SU-DHL-6 (cell line): ENCODE data around the gene VSTM4.

ENCODE experiments used
- H2AFZ ChIP-seq: fragments of 200-600 bp; sonication (generic); 2 replicates; pipeline ENCODE4 v1.6.1; 2014; ENCODE audit warnings: low read depth, mild to moderate bottlenecking, moderate library complexity, mixed read lengths, antibody characterized with exemption, low read length; ENCODE audit not compliant: severe bottlenecking
- H3F3A ChIP-seq: fragments of 200-600 bp; shearing (Covaris generic); 2 replicates; pipeline ENCODE4 v1.6.0; 2016; ENCODE audit warnings: antibody characterized with exemption, mild to moderate bottlenecking; ENCODE audit not compliant: insufficient read depth
- H3K27ac ChIP-seq: fragments of 200-600 bp; sonication (generic); 2 replicates; pipeline ENCODE4 v1.5.1; 2016; ENCODE audit warnings: low read depth, mild to moderate bottlenecking, low read length, moderate library complexity, mixed read lengths
- H3K27me3 ChIP-seq: fragments of 200-600 bp; sonication (generic), shearing (Covaris generic); 2 replicates; pipeline ENCODE4 v1.6.0; 2014; ENCODE audit warnings: mild to moderate bottlenecking, low read length
- H3K36me3 ChIP-seq: fragments of 200-600 bp; sonication (generic); 2 replicates; pipeline ENCODE4 v1.6.1; 2014; ENCODE audit warnings: mild to moderate bottlenecking, low read length, mixed read lengths
- H3K4me2 ChIP-seq: fragments of 300-600, 200-600 bp; shearing (Covaris generic), sonication (generic); 2 replicates; pipeline ENCODE4 v1.6.0; 2014; ENCODE audit warnings: low read length, low read depth, mild to moderate bottlenecking; ENCODE audit not compliant: poor library complexity, severe bottlenecking
- H3K4me3 ChIP-seq: fragments of 200-600 bp; sonication (generic); 2 replicates; pipeline ENCODE4 v1.5.1; 2014; ENCODE audit warnings: antibody characterized with exemption, low read length, mild to moderate bottlenecking, mixed read lengths; ENCODE audit not compliant: insufficient read depth, poor library complexity, severe bottlenecking
- H3K79me2 ChIP-seq: fragments of 200-600 bp; sonication (generic); 2 replicates; pipeline ENCODE4 v1.6.1; 2014; ENCODE audit warnings: mild to moderate bottlenecking, low read length, moderate library complexity; ENCODE audit not compliant: insufficient read depth
- H3K9ac ChIP-seq: fragments of 200-600 bp; sonication (generic); 2 replicates; pipeline ENCODE4 v1.7.0; 2014; ENCODE audit warnings: mild to moderate bottlenecking, low read length
- H3K9me2 ChIP-seq: fragments of 200-600 bp; sonication (generic); replicated peaks from 2 replicates; pipeline ENCODE4 v1.6.1; 2014; ENCODE audit warnings: low read length; ENCODE audit not compliant: insufficient read depth
- H3K9me3 ChIP-seq: fragments of 200-600 bp; sonication (generic); 2 replicates; pipeline ENCODE4 v1.6.1; 2014; ENCODE audit warnings: low read length, mixed read lengths; ENCODE audit not compliant: insufficient read depth
- H4K20me1 ChIP-seq: fragments of 200-600 bp; sonication (generic); 2 replicates; pipeline ENCODE4 v1.6.1; 2014; ENCODE audit warnings: low read depth, mild to moderate bottlenecking, antibody characterized with exemption, low read length, moderate library complexity, mixed read lengths
- EZH2phosphoT487 ChIP-seq: fragments of 200-600 bp; sonication (generic), shearing (Covaris generic); conservative IDR thresholded peaks from 2 replicates; pipeline ENCODE4 v1.6.1; 2018; ENCODE audit warnings: mild to moderate bottlenecking, antibody characterized with exemption, low read length, moderate library complexity, mixed read lengths
- TF ChIP-seq, protein P1 (sequence below): fragments of 200-600 bp; sonication (generic); IDR thresholded peaks from one replicate; pipeline ENCODE4 v1.5.1; 2017; ENCODE audit warnings: antibody characterized with exemption, mild to moderate bottlenecking, low read length, moderate library complexity; ENCODE audit not compliant: insufficient read depth, poor library complexity, severe bottlenecking

The VSTM4 gene

DNA sequence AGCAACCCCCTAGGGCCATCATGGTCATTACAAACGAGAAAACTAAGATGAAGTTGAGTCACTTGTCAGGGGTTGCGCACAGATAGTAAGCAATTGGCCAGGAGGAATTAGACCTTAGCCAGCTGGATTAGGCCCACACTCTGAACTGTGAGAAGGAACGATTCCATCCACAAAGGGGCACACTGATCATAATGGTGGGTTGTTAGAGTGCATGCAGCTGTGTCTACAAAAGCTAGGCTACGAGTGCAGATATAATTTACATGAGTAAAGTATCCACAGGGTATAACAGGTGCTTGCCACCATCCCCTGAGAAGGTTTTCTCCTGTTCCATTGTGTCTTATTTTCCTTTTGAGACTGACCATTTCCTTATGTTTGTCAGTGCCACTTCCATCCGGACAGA is 35.1 kb upstream of the VSTM4 start:
- Histone ChIP-seq H3K9me2 (no peaks in the 10 kb centered on the region), H3K27ac (no peak overlapping the region)

DNA sequence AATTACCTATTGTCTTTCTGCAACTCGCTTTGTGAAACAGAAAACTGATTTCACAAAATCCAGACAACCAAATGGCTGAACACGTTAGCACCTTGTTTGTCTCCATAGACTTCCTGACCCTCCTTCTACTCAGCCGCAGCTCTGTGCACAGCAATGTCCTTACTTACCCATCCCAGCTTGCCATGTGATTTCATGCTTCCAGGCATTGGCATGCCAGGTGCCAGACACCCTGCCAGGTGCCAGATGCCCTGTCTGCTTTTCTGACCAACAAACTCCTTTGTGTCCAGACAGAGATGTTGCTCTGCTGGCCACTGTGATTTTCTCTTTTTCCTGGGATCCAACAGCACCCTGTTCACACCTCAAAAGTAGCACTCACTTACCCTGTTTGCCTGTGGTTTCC is 34.6 kb upstream of the VSTM4 start:
- Histone ChIP-seq H3F3A (no peaks in the 10 kb centered on the region), H3K27ac (no peak overlapping the region), H3K9me2 (no peaks in the 10 kb centered on the region), H3K27me3 (no peaks in the 10 kb centered on the region), H3K4me3 (no peak overlapping the region), H3K36me3 (no peaks in the 10 kb centered on the region), H3K9ac (no peak overlapping the region), H4K20me1 (no peaks in the 10 kb centered on the region), H3K79me2 (no peaks in the 10 kb centered on the region), H3K4me2 (no peak overlapping the region), H2AFZ (no peak overlapping the region), H3K9me3 (no peaks in the 10 kb centered on the region)
- TF ChIP-seq EZH2phosphoT487, result no peak
- TF ChIP-seq, protein P1, sequence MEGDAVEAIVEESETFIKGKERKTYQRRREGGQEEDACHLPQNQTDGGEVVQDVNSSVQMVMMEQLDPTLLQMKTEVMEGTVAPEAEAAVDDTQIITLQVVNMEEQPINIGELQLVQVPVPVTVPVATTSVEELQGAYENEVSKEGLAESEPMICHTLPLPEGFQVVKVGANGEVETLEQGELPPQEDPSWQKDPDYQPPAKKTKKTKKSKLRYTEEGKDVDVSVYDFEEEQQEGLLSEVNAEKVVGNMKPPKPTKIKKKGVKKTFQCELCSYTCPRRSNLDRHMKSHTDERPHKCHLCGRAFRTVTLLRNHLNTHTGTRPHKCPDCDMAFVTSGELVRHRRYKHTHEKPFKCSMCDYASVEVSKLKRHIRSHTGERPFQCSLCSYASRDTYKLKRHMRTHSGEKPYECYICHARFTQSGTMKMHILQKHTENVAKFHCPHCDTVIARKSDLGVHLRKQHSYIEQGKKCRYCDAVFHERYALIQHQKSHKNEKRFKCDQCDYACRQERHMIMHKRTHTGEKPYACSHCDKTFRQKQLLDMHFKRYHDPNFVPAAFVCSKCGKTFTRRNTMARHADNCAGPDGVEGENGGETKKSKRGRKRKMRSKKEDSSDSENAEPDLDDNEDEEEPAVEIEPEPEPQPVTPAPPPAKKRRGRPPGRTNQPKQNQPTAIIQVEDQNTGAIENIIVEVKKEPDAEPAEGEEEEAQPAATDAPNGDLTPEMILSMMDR, result no peak

More for the DNA sequence above, 35.1 kb upstream of the VSTM4 start:
- Histone ChIP-seq H3K4me3 (no peak overlapping the region), H2AFZ (no peak overlapping the region), H3K27me3 (no peaks in the 10 kb centered on the region), H3K9me3 (no peaks in the 10 kb centered on the region), H3K4me2 (no peak overlapping the region), H3F3A (no peaks in the 10 kb centered on the region), H3K9ac (no peak overlapping the region), H3K79me2 (no peaks in the 10 kb centered on the region), H3K36me3 (no peaks in the 10 kb centered on the region), H4K20me1 (no peaks in the 10 kb centered on the region)
- TF ChIP-seq, protein P1, result no peak
- TF ChIP-seq EZH2phosphoT487, result no peak

DNA sequence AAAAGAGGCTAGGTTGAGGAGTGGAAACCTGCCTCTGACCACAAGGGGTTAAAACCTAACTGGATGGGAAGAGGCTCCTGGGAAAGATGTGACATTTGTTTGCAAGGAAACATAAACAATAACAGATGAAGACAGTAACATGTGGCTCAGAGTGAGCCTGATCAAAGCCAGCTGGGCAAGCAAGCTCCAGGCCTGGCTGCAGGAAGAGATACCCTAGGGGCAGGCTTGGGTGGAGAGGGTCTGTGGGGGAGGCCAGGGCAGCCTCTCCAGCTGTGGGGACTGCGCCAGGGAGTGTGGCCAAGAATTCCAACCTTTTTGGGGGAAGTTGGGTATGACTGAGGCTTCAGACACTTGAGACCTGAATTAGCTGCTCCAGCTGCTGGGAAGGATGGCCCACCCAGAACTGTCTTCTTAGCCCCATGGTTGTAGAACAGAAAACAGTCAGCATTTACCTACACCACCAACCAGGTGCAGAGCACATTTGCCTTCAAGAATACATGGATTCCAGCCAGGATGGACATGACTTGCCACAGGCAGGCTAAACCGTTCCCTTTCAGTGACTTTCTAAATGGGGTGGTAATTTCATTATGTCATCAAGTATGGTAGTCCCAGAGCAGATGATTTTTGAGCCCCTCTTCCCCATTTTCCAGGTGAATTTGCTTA is 28.9 kb upstream of the VSTM4 start:
- H3K9me3 ChIP-seq, result no peaks in the 10 kb centered on the region
- no peak overlapping the region for H3K9ac ChIP-seq
- H3K9me2 ChIP-seq, result no peaks in the 10 kb centered on the region
- H3K79me2 ChIP-seq, result no peaks in the 10 kb centered on the region
- no peaks in the 10 kb centered on the region for H3K36me3 ChIP-seq
- H3K4me3 ChIP-seq, result no peak overlapping the region
- no peaks in the 10 kb centered on the region for H4K20me1 ChIP-seq
- H3K27me3 ChIP-seq, result no peaks in the 10 kb centered on the region
- TF ChIP-seq, protein P1, result no peak
- no peak for TF ChIP-seq EZH2phosphoT487
- H3K4me2 ChIP-seq, result no peak overlapping the region
- no peak overlapping the region for H3K27ac ChIP-seq
- H2AFZ ChIP-seq, result no peak overlapping the region
- no peaks in the 10 kb centered on the region for H3F3A ChIP-seq
